ENCODE results near the gene TBC1D21. TPM values are rescaled to one million over a fixed set of nuclear protein-coding genes. Genes with fewer than 3 reads are reported as not detected.
A peak's percentile ranks its signal among the peaks of the same experiment; 100 is the strongest.

TBC1D21 gene
- total RNA-seq, 1 donor from 2014 or later, result not detected

DNA sequence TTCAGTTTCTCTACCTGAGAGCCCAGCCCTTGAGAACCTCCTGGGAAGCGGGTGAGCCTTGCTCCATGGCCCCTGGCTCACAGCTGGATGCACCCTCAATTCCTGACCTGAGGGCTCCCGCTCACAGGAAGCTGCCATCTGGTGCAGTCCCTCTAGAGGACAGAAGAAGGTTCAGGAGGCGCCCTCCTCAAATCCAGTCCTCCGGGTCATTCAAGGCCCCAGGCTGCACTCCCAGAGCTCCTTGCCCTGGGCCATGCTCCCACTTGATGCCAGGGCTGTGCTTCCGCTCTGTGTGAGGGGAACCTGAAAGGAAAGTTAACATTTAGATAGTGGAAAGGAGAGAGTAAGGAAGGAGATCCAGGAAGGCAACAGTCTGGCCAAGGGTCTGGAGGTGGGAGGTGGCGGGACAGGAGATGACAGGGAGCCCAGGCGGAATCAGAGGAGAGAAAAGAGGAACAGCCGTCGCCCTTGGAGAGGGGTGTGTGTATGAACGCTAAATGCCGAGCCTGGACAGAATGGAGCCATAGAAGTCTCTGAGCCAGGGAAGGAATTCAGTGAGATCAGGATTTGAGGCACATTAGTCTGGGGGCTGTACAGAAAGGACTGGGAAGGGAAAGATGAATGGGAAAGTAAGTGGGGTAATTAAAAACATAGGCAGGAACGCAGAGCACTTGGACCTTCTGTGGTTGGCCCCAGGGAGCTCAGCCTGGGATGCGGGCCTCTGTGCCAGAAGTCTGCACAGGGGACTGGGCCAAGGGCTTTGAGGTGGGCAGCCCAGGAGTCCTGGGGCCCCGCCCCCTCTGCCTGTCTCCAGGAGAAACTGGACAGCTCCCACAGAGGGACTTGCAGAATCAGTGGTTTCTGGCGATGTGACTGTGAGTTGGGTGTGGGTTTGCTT, 26.1 kb downstream of the TBC1D21 start:
- Histone ChIP-seq H3K9ac (no peak overlapping the region), H3K4me1 (no peaks in the 10 kb centered on the region), H3K79me2 (ENCODE audit: low read depth) (no peaks in the 10 kb centered on the region), H4K20me1 (ENCODE audit: low read depth) (no peaks in the 10 kb centered on the region), H3K4me2 (no peak overlapping the region), H3K4me3 (no peak overlapping the region), H2AFZ (replicated peaks) (no peak overlapping the region), H3K9me3 (ENCODE audit: low read depth) (no peaks in the 10 kb centered on the region), H3K27ac (no peak overlapping the region), H3K27me3 (no peaks in the 10 kb centered on the region), H3K36me3 (no peaks in the 10 kb centered on the region), H3F3A (ENCODE audit: low read depth) (no peaks in the 10 kb centered on the region)
- Mint-ChIP-seq H3K9me3 (no peaks in the 10 kb centered on the region), H3K27me3 (ENCODE audit: insufficient read depth, low read depth) (peaks cover 8% of the 10 kb centered on the region), H3K4me1 (peaks cover 5% of the 10 kb centered on the region), H3K4me3 (no peak overlapping the region), H3K36me3 (no peaks in the 10 kb centered on the region), H3K27ac (no peak overlapping the region)
- TF ChIP-seq, protein P1, sequence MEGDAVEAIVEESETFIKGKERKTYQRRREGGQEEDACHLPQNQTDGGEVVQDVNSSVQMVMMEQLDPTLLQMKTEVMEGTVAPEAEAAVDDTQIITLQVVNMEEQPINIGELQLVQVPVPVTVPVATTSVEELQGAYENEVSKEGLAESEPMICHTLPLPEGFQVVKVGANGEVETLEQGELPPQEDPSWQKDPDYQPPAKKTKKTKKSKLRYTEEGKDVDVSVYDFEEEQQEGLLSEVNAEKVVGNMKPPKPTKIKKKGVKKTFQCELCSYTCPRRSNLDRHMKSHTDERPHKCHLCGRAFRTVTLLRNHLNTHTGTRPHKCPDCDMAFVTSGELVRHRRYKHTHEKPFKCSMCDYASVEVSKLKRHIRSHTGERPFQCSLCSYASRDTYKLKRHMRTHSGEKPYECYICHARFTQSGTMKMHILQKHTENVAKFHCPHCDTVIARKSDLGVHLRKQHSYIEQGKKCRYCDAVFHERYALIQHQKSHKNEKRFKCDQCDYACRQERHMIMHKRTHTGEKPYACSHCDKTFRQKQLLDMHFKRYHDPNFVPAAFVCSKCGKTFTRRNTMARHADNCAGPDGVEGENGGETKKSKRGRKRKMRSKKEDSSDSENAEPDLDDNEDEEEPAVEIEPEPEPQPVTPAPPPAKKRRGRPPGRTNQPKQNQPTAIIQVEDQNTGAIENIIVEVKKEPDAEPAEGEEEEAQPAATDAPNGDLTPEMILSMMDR (IDR thresholded peaks at IDR 0.05), result no peak
- TF ChIP-seq EZH2phosphoT487 (IDR thresholded peaks at IDR 0.05) (no peak), EZH2 (IDR thresholded peaks at IDR 0.05) (no peak)
- DNase-seq (ENCODE audit: low spot score), result peak; percentile 17

DNA sequence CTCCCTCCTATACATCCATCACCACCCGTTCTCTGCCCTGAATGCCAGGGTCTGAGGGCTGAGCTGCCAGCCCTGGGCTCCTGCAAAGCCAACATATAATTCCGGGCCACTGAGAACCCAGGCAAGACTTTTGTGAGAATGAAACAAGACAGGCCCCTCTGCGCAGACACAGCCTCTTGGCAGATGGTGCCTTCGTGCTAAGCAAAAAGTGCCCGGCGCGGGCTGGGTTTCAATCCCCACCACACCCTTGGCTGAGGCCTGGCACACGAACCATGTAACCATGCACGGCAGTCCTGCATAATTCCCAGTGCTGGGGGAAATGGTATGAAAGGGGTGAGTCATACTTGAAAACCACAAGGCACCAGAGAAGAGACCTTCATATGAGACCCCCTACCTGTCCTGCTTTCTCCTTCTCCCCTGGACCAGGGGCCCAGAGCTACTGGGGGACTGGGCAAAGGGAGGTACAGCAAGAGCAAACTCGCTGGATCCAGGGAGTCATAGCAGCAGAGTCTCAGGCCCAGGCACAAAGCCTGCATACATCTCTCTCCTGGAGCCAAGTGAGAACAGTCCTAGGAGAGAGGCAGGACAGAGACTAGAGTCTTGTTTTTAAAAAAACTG, 26.8 kb downstream of the TBC1D21 start:
- no peaks in the 10 kb centered on the region for H3K36me3 ChIP-seq
- H2AFZ ChIP-seq (replicated peaks), result no peak overlapping the region
- no peaks in the 10 kb centered on the region for H3K9me3 ChIP-seq (ENCODE audit: low read depth)
- H3K27me3 ChIP-seq, result no peaks in the 10 kb centered on the region
- H3K79me2 ChIP-seq (ENCODE audit: low read depth), result no peaks in the 10 kb centered on the region
- H3K4me1 ChIP-seq, result no peaks in the 10 kb centered on the region
- H3F3A ChIP-seq (ENCODE audit: low read depth), result no peaks in the 10 kb centered on the region
- Mint-ChIP-seq H3K27me3 (ENCODE audit: insufficient read depth, low read depth) (peaks cover 8% of the 10 kb centered on the region), H3K4me1 (peaks cover 5% of the 10 kb centered on the region), H3K9me3 (no peaks in the 10 kb centered on the region), H3K4me3 (no peak overlapping the region), H3K36me3 (no peaks in the 10 kb centered on the region), H3K27ac (no peak overlapping the region)
- TF ChIP-seq EZH2 (IDR thresholded peaks at IDR 0.05) (no peak), EZH2phosphoT487 (IDR thresholded peaks at IDR 0.05) (no peak)
- TF ChIP-seq, protein P1 (IDR thresholded peaks at IDR 0.05), result no peak
- no peak for DNase-seq (ENCODE audit: low spot score)
- H3K9ac ChIP-seq, result no peak overlapping the region
- H4K20me1 ChIP-seq (ENCODE audit: low read depth), result no peaks in the 10 kb centered on the region
- no peak overlapping the region for H3K4me3 ChIP-seq
- no peak overlapping the region for H3K27ac ChIP-seq
- no peak overlapping the region for H3K4me2 ChIP-seq

DNA sequence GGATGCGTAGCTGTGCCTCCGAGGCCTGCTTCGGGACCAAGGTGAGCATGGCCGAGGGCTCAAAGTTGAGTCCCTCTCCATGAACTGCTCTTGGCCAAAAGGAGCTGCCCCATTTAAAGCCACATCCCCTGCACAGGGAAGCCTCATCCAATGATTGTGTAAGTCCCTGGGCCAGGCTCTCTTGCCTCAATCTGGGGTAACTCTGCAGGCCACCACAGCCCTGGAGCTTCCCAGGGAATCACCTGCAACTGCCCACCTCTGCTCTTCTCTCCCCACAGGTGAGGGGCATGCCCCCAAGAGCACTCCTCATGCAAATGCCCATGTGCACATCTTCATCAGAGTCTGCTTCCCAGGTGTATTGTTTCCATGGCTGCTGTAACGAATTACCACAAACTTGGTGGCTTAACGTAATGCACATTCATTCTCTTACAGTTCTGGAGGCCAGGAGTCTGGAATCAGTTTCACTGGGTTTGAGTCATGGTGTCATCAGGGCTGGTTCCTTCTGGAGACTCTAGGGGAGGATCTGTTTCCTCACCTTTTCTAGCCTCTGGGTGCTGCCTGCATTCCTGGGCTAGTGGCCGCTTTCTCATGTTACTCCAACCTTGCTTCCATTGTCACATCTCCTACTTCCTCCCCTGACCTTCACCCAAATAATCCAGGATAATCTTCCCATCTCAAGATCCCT, 27.9 kb downstream of the TBC1D21 start:
- no peaks in the 10 kb centered on the region for H3F3A ChIP-seq (ENCODE audit: low read depth)
- H3K79me2 ChIP-seq (ENCODE audit: low read depth), result no peaks in the 10 kb centered on the region
- TF ChIP-seq EZH2phosphoT487 (IDR thresholded peaks at IDR 0.05), result no peak
- no peaks in the 10 kb centered on the region for H3K36me3 ChIP-seq
- Mint-ChIP-seq H3K4me3 (no peak overlapping the region), H3K4me1 (peaks cover 5% of the 10 kb centered on the region), H3K36me3 (no peaks in the 10 kb centered on the region), H3K27ac (no peak overlapping the region), H3K9me3 (no peaks in the 10 kb centered on the region), H3K27me3 (ENCODE audit: insufficient read depth, low read depth) (peaks cover 4% of the 10 kb centered on the region)
- H2AFZ ChIP-seq (replicated peaks), result no peak overlapping the region
- no peak for DNase-seq (ENCODE audit: low spot score)
- H3K27ac ChIP-seq, result no peak overlapping the region
- no peak overlapping the region for H3K4me2 ChIP-seq
- H3K9me3 ChIP-seq (ENCODE audit: low read depth), result no peaks in the 10 kb centered on the region
- H4K20me1 ChIP-seq (ENCODE audit: low read depth), result no peaks in the 10 kb centered on the region
- H3K9ac ChIP-seq, result no peak overlapping the region
- H3K4me1 ChIP-seq, result no peaks in the 10 kb centered on the region
- no peak overlapping the region for H3K4me3 ChIP-seq
- no peaks in the 10 kb centered on the region for H3K27me3 ChIP-seq

Data from neural progenitor cell (in vitro differentiated cells).